Colonic mucosa (tissue), 4 donors: ENCODE results near the gene IMPA2. TPM values are rescaled to one million over a fixed set of nuclear protein-coding genes. Genes with fewer than 3 reads are reported as not detected.

Source experiments
- DNase-seq: peaks from one replicate; pipeline ENCODE4 v3.0.0-alpha.2; 2020
- H3K27ac ChIP-seq: fragments of 200-600 bp; one replicate; pipeline ENCODE4 v1.8.0; 2021
- H3K27me3 ChIP-seq: fragments of 200-600 bp; one replicate; pipeline ENCODE4 v1.8.0; 2021
- H3K36me3 ChIP-seq: fragments of 200-600 bp; one replicate; pipeline ENCODE4 v1.8.0; 2021
- H3K4me1 ChIP-seq: fragments of 200-600 bp; one replicate; pipeline ENCODE4 v1.8.0; 2021; ENCODE audit warnings: mild to moderate bottlenecking
- H3K4me3 ChIP-seq: fragments of 200-600 bp; one replicate; pipeline ENCODE4 v1.8.0; 2021
- H3K9ac ChIP-seq, 2 donors: one replicate each; pipeline ENCODE4 v1.7.0; 2013; ENCODE audit warnings: control low read depth in 2 of 2, low read depth in 2 of 2, low read length in 2 of 2
- H3K9me3 ChIP-seq: fragments of 200-600 bp; one replicate; pipeline ENCODE4 v1.8.0; 2021
- CTCF ChIP-seq: fragments of 200-600 bp; IDR thresholded peaks from one replicate; pipeline ENCODE4 v1.8.0; 2022; ENCODE audit warnings: antibody characterized with exemption, mild to moderate bottlenecking
- intact Hi-C: fragments of 100-400 bp; cut with DNase I; formaldehyde crosslinking; loops from one replicate; pipeline ENCODE4 v1.14.1; 2022
- total RNA-seq, 2 donors: library from RNA; stranded (reverse); fragmentation: NEBNext Ultra II Directional in 1 of 2; extraction: Animal tissue kit (Norgen Biotek cat#: 25700) in 1 of 2; gene quantifications; one replicate each; pipeline ENCODE4 v1.2.1, GENCODE V29; 2021
- donor health status: healthy.
- donor health status: DM: no; HTN: no; CAD: no.
- donor health status: DM: no; HTN: no; CAD: no.

IMPA2 gene
- total RNA-seq, 2 donors from 2014 or later = 150 to 201 TPM

- intact Hi-C loops = no loop called here
- Histone ChIP-seq H3K9me3 (no peaks in the 10 kb centered on the region), H3K9ac (no peak overlapping the region), H3K4me3 (no peak overlapping the region), H3K36me3 (no peaks in the 10 kb centered on the region), H3K27me3 (no peaks in the 10 kb centered on the region), H3K27ac (no peak overlapping the region), H3K4me1 (no peaks in the 10 kb centered on the region)
- DNase-seq = peak; percentile 4
- TF ChIP-seq CTCF = no peak
Observed at GRCh38 chr18:12043811-12044210, 62.5 kb downstream of the IMPA2 start.

- H3K9me3 ChIP-seq = no peaks in the 10 kb centered on the region
- intact Hi-C loops = no loop called here
- no peak overlapping the region for H3K9ac ChIP-seq
- no peak for TF ChIP-seq CTCF
- no peak overlapping the region for H3K4me3 ChIP-seq
- no peaks in the 10 kb centered on the region for H3K36me3 ChIP-seq
- H3K4me1 ChIP-seq = no peaks in the 10 kb centered on the region
- no peaks in the 10 kb centered on the region for H3K27me3 ChIP-seq
- DNase-seq = peak; percentile 7
- H3K27ac ChIP-seq = no peak overlapping the region
Observed at GRCh38 chr18:12044591-12044990, 63.3 kb downstream of the IMPA2 start.

GRCh38 chr18:12046046-12046750 lies 64.9 kb downstream of the IMPA2 start:
- DNase-seq = peak; percentile 11
- no peak overlapping the region for H3K4me3 ChIP-seq
- intact Hi-C loops = no loop called here

GRCh38 chr18:12046751-12047335 lies 65.5 kb downstream of the IMPA2 start:
- H3K36me3 ChIP-seq = no peaks in the 10 kb centered on the region
- H3K27ac ChIP-seq = no peak overlapping the region
- no peaks in the 10 kb centered on the region for H3K9me3 ChIP-seq
- H3K9ac ChIP-seq = no peak overlapping the region
- no peaks in the 10 kb centered on the region for H3K4me1 ChIP-seq
- DNase-seq = peak; percentile 15
- H3K27me3 ChIP-seq = no peaks in the 10 kb centered on the region
- no peak overlapping the region for H3K4me3 ChIP-seq
- TF ChIP-seq CTCF = no peak
- intact Hi-C loops = no loop called here

More at GRCh38 chr18:12046046-12046750, 64.9 kb downstream of the IMPA2 start:
- H3K9ac ChIP-seq = no peak overlapping the region
- H3K4me1 ChIP-seq = no peaks in the 10 kb centered on the region
- no peak overlapping the region for H3K27ac ChIP-seq
- no peak for TF ChIP-seq CTCF
- no peaks in the 10 kb centered on the region for H3K36me3 ChIP-seq
- no peaks in the 10 kb centered on the region for H3K27me3 ChIP-seq
- no peaks in the 10 kb centered on the region for H3K9me3 ChIP-seq

- no peak for TF ChIP-seq CTCF
- H3K27me3 ChIP-seq = no peaks in the 10 kb centered on the region
- intact Hi-C loops = no loop called here
- no peak overlapping the region for H3K27ac ChIP-seq
- no peaks in the 10 kb centered on the region for H3K4me1 ChIP-seq
- H3K9me3 ChIP-seq = no peaks in the 10 kb centered on the region
- no peak overlapping the region for H3K4me3 ChIP-seq
- H3K36me3 ChIP-seq = no peaks in the 10 kb centered on the region
- no peak for DNase-seq
- H3K9ac ChIP-seq = no peak overlapping the region
Observed at GRCh38 chr18:12048010-12048826, 66.9 kb downstream of the IMPA2 start.
